Kasumi-1 (cell line): ENCODE data around the gene SIRPB1.
A peak's percentile ranks its signal among the peaks of the same experiment; 100 is the strongest.
"Not testable (repeated sequence)": the region's sequence is repeated elsewhere in the genome, so short reads cannot be mapped to it uniquely, and the experiment has no call there.

Experiments
- DNase-seq, 2 experiments: peaks; one replicate each; lab custom pipeline; 2025; lab: John Stamatoyannopoulos, UW

SIRPB1 gene

GRCh38 chr20:1619861-1620444, at the start of gene SIRPB1:
SIRPB1 (minus strand) TSS chr20:1620009; CDS start chr20:1619944, 65 bp downstream.
- DNase-seq: peak; percentile 90 to 93

DNA sequence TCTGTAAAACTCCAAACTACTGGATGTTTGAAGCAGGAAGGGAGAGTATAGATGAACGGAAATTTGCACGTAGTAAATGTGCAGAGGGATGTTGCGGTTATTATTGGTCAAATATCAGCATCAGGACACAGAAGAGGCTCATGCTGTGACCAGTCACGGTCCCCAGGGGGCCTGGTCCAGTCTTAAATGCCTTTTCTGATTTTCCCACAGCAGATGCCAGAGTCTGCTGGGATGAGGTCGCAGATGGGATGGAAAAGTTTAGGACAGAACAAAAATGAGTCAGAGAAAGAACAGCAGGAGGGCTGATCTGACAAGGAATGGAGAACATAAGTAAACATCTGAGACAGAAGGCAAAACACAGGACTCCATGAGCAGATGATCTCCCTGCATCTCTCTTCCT, 49.5 kb upstream of the SIRPB1 start:
- DNase-seq: no peak

GRCh38 chr20:1667502-1668085, 47.8 kb upstream of the SIRPB1 start:
- DNase-seq: no peak

GRCh38 chr20:1666802-1667201, 47.0 kb upstream of the SIRPB1 start:
- DNase-seq: no peak

DNA sequence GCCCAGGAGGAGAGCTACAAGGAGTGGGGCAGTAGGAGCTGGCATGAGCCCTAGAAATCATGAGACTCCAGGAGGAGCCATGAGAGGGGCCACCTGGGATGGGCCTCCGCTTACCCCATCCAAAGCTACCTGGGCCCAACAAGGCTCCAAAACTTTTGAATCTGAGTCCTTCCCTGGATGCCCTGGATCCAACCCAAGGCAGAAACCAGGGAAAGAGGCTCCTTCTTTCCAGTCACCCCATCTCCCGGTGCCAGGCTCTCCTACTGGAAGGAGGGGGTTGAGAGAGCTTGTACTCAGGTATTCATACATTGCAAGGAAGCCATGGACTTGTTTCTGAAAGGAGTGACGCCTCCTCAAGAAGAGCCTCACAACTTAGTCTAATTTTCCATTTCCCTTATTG, 45.5 kb upstream of the SIRPB1 start:
- no peak for DNase-seq

- peak; percentile 50 to 65 for DNase-seq
Measured at GRCh38 chr20:1664911-1665310, 45.1 kb upstream of the SIRPB1 start.

DNA sequence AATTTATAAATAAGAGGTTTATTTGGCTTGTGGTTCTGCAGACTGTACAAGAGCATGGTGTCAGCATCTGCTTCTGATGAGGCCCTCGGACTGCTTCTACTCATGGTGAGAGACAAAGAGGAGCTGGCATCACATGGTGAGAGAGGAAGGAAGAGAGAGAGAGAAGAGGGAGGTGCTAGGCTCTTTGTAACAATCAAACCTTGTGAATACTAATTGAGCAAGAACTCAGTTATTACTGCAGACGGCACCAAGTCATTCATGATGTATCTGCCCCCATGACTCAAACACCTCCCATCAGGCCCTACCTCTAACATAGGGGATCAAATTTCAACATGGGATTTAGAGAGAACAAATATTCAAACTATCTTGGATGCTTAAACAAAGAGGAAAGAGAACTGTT, 44.1 kb upstream of the SIRPB1 start:
- DNase-seq: peak; percentile 19 to 22

DNA sequence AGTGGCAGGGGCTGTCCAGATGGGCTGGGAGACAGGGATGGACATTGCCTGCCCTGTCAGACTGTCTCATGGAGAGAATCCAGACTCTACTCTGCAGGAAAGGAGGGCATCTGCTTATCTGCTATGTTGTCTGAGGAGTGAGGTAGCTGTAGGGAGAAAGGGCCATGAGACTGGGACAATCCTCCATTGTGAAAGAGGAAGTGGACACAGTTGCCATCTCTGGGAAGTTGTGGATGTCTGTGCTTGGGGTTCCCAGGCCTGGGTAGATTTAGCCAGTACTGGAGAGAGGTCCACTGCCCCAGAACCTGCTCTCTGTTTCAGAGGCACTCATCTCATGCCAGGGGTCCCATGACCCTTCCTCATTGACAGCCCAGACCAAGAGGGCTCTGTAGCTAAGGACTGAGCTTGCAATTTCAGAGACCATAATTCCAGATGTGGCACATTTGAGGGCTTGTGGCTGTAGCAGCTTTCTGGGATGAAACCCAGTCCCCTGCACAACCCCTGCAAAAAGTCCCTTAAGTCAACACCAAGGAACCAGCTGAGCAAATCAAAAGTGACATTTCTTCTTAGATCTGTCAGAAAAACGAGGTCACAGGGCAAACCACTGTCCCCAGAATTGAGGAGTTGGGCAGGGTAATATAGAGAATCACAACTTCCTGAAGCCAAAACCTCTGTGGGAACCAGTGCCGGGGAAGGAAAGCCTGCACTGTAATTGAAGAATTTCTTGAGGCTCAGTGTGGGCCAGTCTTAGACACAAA, 41.9 kb upstream of the SIRPB1 start:
- DNase-seq: peak; percentile 3 to 7

GRCh38 chr20:1660246-1660645, 40.4 kb upstream of the SIRPB1 start:
- no peak for DNase-seq

DNA sequence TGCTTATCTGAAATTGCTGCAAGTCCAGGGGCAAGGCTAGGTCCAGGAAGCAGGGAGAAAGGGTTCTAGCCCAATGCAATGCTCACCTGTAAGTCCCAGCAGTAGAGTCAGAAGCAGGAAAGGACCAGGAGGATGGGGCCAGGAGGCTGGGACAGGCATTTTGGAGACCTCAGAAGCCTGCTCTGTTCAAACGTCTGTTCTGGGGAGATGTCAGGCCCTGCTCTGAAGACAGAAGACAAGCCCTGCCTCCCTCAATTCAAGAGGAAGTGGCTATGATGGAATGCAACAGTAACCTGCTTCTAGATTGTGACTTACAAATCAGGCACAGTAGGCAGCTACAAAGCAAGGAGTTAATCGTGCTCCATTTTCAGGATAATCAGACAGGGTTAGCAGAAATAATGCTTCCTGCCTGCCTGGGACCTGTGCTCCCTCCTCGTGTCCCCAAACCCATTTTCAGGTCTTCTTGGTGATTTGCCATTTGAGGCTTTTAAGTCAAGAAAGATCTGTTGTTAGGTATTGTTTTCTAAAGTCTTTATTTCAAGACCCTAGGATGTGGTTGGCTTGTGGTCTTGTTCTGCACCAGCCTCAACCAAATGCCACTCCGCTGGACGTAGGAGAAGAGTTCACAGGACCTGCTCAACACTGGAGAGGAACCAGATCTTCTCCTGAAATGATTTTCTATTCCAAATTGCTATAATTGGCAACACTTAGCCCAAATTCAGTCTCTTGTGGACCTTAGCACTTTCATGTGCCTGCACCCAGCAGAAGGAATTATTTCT, 37.9 kb upstream of the SIRPB1 start, which contains the start of gene SIRPG:
Gene SIRPG (minus strand): TSS at position 224 of the 779 bp plus-strand sequence. CDS start 65 bp downstream, at position 159.
- peak; percentile 34 to 35 for DNase-seq

GRCh38 chr20:1656844-1657243, 37.0 kb upstream of the SIRPB1 start:
- no peak for DNase-seq

DNA sequence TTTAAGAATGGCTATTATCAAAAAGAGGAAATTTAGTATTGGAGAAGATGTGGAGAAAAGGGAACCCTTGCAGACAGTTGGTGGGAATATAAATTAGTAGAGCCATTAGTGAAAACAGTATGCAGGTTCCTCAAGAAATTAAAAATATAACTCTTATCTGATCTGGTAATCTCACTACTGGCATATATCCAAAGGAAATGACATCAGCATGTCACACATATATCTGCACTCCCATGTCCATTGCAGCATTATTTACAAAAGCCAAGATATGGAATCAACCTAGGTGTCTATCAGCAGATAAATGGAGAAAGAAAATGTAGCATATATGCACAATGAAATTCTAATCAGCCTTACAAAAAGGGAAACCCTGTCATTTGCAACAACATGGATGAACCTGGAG, 35.2 kb upstream of the SIRPB1 start:
- no peak for DNase-seq

GRCh38 chr20:1652960-1653359, 33.2 kb upstream of the SIRPB1 start:
- no peak for DNase-seq

DNA sequence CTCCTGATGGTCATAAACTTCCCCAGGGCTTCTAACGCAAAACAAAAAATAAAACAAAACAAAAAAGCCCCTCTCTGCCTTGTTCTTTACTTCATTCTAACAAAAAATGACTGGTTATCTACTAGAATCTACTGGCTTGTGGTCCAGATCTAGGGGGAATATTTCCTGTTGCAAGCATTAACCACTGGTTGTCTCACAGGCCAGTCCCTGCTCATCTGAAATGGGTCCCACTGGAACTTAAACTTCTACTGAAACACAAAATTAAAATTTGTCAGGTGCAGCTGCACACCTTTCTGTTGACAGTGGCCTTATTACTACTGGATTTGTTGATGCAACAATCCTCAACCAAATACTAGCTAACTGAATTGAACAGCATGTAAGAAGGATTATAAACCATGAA, 32.3 kb upstream of the SIRPB1 start:
- no peak for DNase-seq

GRCh38 chr20:1651268-1652058, 31.7 kb upstream of the SIRPB1 start:
- DNase-seq: peak; percentile 8 to 15

GRCh38 chr20:1648101-1648500, 28.3 kb upstream of the SIRPB1 start:
- no peak for DNase-seq

DNA sequence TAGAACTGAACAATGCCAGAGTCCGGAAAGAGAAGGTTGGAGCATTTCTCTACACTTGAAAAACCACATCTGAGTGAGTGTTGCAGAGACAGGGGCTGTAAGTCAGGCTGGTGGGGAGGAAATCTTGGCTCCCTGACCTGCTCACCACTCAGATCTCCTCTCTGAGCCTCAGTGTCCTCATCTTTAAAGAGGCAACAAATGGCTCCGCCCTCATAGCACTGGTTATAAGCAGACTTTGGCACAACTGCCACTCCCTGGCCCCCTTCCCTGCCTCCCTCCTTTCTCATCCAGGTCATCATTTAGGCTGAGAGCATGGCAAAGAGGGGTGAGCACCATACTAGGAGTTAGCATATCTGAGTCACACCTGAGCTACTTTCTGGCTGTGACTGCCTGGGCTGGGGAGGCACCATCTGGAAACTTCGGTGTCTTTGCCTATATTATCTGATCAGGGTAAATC, 27.2 kb upstream of the SIRPB1 start:
- DNase-seq: no peak

GRCh38 chr20:1644101-1644962, 24.5 kb upstream of the SIRPB1 start:
- DNase-seq: no peak

- not testable (repeated sequence) for DNase-seq
Measured at GRCh38 chr20:1638643-1639042, 18.8 kb upstream of the SIRPB1 start.

- DNase-seq: no peak
Measured at GRCh38 chr20:1637755-1638154, 17.9 kb upstream of the SIRPB1 start.

GRCh38 chr20:1637226-1637625, 17.4 kb upstream of the SIRPB1 start:
- DNase-seq: no peak
